ENCODE measurements around the gene AOX1.

Gene AOX1

DNA sequence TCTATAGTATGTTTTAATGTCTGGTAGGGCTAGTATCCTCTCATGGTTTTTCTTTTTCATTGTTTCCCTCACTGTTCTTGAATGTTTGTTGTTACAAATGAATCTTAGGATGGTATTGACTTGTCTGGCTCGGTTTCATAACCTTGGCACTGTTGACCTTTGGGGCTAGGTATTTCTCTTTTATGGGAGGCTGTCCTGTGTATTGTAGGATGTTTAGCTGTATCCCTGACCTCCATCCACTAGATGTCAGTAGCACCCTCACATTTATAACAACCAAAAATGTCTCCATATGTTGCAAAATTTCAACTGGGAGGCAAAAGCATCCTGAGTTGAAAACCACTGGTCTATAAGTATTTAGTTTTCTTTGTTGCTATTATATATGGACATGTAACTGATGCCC is 7.0 kb upstream of the AOX1 start:
- H3K27me3 ChIP-seq (ENCODE audit: insufficient read depth, low read length, poor library complexity, severe bottlenecking), result no peaks in the 10 kb centered on the region
- H3K9me2 ChIP-seq (replicated peaks; ENCODE audit: low read depth, low read length), result no peaks in the 10 kb centered on the region
- TF ChIP-seq EZH2phosphoT487 (IDR thresholded peaks at IDR 0.05; ENCODE audit: borderline replicate concordance), result no peak
- TF ChIP-seq, protein P1, sequence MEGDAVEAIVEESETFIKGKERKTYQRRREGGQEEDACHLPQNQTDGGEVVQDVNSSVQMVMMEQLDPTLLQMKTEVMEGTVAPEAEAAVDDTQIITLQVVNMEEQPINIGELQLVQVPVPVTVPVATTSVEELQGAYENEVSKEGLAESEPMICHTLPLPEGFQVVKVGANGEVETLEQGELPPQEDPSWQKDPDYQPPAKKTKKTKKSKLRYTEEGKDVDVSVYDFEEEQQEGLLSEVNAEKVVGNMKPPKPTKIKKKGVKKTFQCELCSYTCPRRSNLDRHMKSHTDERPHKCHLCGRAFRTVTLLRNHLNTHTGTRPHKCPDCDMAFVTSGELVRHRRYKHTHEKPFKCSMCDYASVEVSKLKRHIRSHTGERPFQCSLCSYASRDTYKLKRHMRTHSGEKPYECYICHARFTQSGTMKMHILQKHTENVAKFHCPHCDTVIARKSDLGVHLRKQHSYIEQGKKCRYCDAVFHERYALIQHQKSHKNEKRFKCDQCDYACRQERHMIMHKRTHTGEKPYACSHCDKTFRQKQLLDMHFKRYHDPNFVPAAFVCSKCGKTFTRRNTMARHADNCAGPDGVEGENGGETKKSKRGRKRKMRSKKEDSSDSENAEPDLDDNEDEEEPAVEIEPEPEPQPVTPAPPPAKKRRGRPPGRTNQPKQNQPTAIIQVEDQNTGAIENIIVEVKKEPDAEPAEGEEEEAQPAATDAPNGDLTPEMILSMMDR (conservative IDR thresholded peaks at IDR 0.05; ENCODE audit: low read length), result peak; percentile 61
- H3K4me1 ChIP-seq (ENCODE audit: insufficient read depth, low read length, poor library complexity, severe bottlenecking), result no peaks in the 10 kb centered on the region
- no peaks in the 10 kb centered on the region for H3K79me2 ChIP-seq (ENCODE audit: insufficient read depth, low read length)
- no peak overlapping the region for H3K4me2 ChIP-seq (ENCODE audit: low read depth, low read length, poor library complexity, severe bottlenecking)
- H3K36me3 ChIP-seq (ENCODE audit: insufficient read depth, low read length), result peaks cover 46% of the 10 kb centered on the region; the same call in 1 of the 2 replicates
- no peak overlapping the region for H3K4me3 ChIP-seq (ENCODE audit: low read length, poor library complexity, severe bottlenecking)
- H3F3A ChIP-seq (ENCODE audit: low read depth), result no peaks in the 10 kb centered on the region
- no peak overlapping the region for H2AFZ ChIP-seq (ENCODE audit: low read length)
- H4K20me1 ChIP-seq (ENCODE audit: insufficient read depth, low read length, poor library complexity, severe bottlenecking), result no peaks in the 10 kb centered on the region
- H3K9me3 ChIP-seq (ENCODE audit: insufficient read depth, low read depth, low read length), result no peaks in the 10 kb centered on the region
- H3K9ac ChIP-seq (ENCODE audit: low read depth, low read length, poor library complexity, severe bottlenecking), result no peak overlapping the region

DNA sequence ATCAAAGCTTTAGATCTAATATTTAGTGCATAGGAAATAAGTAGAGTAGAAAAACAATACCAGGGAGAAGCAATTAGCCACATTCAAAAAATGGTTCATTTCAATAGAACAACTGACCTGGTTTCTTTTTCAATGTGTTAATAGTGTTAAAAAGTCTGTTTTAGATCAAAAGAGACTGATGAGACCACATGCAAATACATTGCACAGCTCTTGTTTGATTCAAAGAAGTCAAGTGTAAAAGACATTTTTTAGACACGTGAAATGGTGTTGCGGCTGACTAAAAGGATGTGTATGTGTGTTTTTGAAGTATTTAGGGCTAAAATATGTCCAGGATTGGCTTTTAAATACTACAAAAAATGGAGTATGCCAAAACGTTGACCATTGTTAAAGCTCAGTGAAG is 1.2 kb upstream of the AOX1 start:
- H3K27me3 ChIP-seq (ENCODE audit: insufficient read depth, low read length, poor library complexity, severe bottlenecking), result no peaks in the 10 kb centered on the region
- H3K36me3 ChIP-seq (ENCODE audit: insufficient read depth, low read length), result peaks cover 21% of the 10 kb centered on the region; the same call in 1 of the 2 replicates
- H3K4me2 ChIP-seq (ENCODE audit: low read depth, low read length, poor library complexity, severe bottlenecking), result no peak overlapping the region
- no peak for TF ChIP-seq EZH2phosphoT487 (IDR thresholded peaks at IDR 0.05; ENCODE audit: borderline replicate concordance)
- TF ChIP-seq, protein P1 (conservative IDR thresholded peaks at IDR 0.05; ENCODE audit: low read length), result no peak
- no peaks in the 10 kb centered on the region for H3K9me2 ChIP-seq (replicated peaks; ENCODE audit: low read depth, low read length)
- H3K79me2 ChIP-seq (ENCODE audit: insufficient read depth, low read length), result no peaks in the 10 kb centered on the region
- H3K9ac ChIP-seq (ENCODE audit: low read depth, low read length, poor library complexity, severe bottlenecking), result no peak overlapping the region
- H4K20me1 ChIP-seq (ENCODE audit: insufficient read depth, low read length, poor library complexity, severe bottlenecking), result no peaks in the 10 kb centered on the region
- no peak overlapping the region for H3K4me3 ChIP-seq (ENCODE audit: low read length, poor library complexity, severe bottlenecking)
- H3K9me3 ChIP-seq (ENCODE audit: insufficient read depth, low read depth, low read length), result no peaks in the 10 kb centered on the region
- no peak overlapping the region for H2AFZ ChIP-seq (ENCODE audit: low read length)
- H3K4me1 ChIP-seq (ENCODE audit: insufficient read depth, low read length, poor library complexity, severe bottlenecking), result no peaks in the 10 kb centered on the region
- no peaks in the 10 kb centered on the region for H3F3A ChIP-seq (ENCODE audit: low read depth)

DNA sequence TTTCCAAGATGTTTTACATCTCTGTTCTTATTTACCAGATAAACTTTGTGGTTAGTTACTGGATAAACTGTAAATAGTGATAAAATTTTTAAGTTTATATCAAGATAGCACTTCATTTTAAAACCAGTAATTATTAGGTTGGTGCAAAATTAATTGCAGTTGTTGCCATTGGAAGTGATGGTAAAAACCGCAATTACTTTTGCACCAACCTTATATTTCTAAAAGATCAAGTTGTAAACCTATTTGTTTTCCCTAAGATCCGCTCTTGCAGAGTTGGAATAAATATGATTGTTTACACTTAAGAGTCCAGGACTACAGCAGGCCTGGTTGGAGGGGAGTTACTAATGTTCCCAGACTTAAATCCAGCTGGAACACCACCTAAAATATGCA is 479 bp upstream of the AOX1 start:
- Histone ChIP-seq H3K4me3 (ENCODE audit: low read length, poor library complexity, severe bottlenecking) (no peak overlapping the region), H4K20me1 (ENCODE audit: insufficient read depth, low read length, poor library complexity, severe bottlenecking) (no peaks in the 10 kb centered on the region), H3K4me2 (ENCODE audit: low read depth, low read length, poor library complexity, severe bottlenecking) (no peak overlapping the region), H2AFZ (ENCODE audit: low read length) (no peak overlapping the region), H3K79me2 (ENCODE audit: insufficient read depth, low read length) (no peaks in the 10 kb centered on the region), H3K9ac (ENCODE audit: low read depth, low read length, poor library complexity, severe bottlenecking) (no peak overlapping the region), H3F3A (ENCODE audit: low read depth) (no peaks in the 10 kb centered on the region), H3K36me3 (ENCODE audit: insufficient read depth, low read length) (peaks cover 21% of the 10 kb centered on the region; the same call in 1 of the 2 replicates), H3K4me1 (ENCODE audit: insufficient read depth, low read length, poor library complexity, severe bottlenecking) (no peaks in the 10 kb centered on the region), H3K9me2 (replicated peaks; ENCODE audit: low read depth, low read length) (no peaks in the 10 kb centered on the region), H3K9me3 (ENCODE audit: insufficient read depth, low read depth, low read length) (no peaks in the 10 kb centered on the region), H3K27me3 (ENCODE audit: insufficient read depth, low read length, poor library complexity, severe bottlenecking) (no peaks in the 10 kb centered on the region)
- TF ChIP-seq, protein P1 (conservative IDR thresholded peaks at IDR 0.05; ENCODE audit: low read length), result no peak
- no peak for TF ChIP-seq EZH2phosphoT487 (IDR thresholded peaks at IDR 0.05; ENCODE audit: borderline replicate concordance)

All from Loucy (cell line).